Brain microvascular endothelial cell (primary cell): ENCODE data around the gene SERP2.

Experiments used
- DNase-seq: peaks from one replicate; pipeline ENCODE4 v3.0.0-alpha.2; 2020
- H3K27ac ChIP-seq: fragments of 250-450 bp; sonication (Bioruptor Pico); 2 replicates; pipeline ENCODE4 v1.5.1; 2020; ENCODE audit warnings: mild to moderate bottlenecking, moderate library complexity
- H3K27me3 ChIP-seq: fragments of 250-450 bp; sonication (Bioruptor Pico); replicated peaks from 2 replicates; pipeline ENCODE4 v1.5.1; 2020; ENCODE audit warnings: mild to moderate bottlenecking
- H3K36me3 ChIP-seq: fragments of 250-450 bp; sonication (Bioruptor Pico); replicated peaks from 2 replicates; pipeline ENCODE4 v1.5.1; 2020; ENCODE audit warnings: mild to moderate bottlenecking
- H3K4me3 ChIP-seq: 2 replicates; pipeline ENCODE4 v1.5.1; 2011; ENCODE audit warnings: low read depth, mild to moderate bottlenecking, control low read depth, low read length, moderate library complexity
- in situ Hi-C: cut with HindIII; loops from 2 replicates; pipeline ENCODE4 v1.10.0; 2017; ENCODE audit warnings: low sequenced_read_pairs, low pct_ligation_motif_present
- TF ChIP-seq, protein P1 (sequence below): IDR thresholded peaks from 2 replicates; pipeline ENCODE4 v1.5.1; 2011; ENCODE audit warnings: low read depth, mild to moderate bottlenecking, moderate library complexity, low read length, control low read depth, inconsistent platforms; ENCODE audit errors: missing control alignments

The SERP2 gene

DNA sequence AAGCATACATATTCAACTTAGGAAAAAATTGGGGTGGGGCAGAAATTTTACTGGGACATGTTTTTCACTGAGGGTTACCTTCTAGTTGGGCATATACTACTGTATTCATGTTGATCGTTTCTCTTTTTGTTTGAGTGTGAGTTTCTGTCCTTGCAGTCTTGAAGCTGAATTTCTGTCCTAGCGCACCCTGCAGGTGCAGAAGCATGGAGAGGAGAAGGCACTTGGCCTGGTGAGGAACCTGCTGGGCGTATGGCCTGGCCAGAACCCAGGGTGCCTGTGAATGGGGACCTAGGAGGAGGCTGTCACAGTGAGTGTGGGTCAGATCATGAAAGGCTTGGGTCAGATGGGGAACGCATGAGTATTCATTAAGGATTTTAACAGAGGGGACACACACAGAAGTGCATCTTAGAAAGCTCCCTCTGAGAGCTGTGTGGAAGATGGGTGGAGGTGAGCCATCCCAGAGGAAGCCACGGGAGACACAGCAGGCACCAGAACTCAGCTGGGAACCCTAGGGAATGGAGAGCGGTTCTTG lies 36.8 kb downstream of the SERP2 start:
- TF ChIP-seq, protein P1, sequence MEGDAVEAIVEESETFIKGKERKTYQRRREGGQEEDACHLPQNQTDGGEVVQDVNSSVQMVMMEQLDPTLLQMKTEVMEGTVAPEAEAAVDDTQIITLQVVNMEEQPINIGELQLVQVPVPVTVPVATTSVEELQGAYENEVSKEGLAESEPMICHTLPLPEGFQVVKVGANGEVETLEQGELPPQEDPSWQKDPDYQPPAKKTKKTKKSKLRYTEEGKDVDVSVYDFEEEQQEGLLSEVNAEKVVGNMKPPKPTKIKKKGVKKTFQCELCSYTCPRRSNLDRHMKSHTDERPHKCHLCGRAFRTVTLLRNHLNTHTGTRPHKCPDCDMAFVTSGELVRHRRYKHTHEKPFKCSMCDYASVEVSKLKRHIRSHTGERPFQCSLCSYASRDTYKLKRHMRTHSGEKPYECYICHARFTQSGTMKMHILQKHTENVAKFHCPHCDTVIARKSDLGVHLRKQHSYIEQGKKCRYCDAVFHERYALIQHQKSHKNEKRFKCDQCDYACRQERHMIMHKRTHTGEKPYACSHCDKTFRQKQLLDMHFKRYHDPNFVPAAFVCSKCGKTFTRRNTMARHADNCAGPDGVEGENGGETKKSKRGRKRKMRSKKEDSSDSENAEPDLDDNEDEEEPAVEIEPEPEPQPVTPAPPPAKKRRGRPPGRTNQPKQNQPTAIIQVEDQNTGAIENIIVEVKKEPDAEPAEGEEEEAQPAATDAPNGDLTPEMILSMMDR = peak; percentile 14
- H3K4me3 ChIP-seq = no peak overlapping the region
- no peaks in the 10 kb centered on the region for H3K36me3 ChIP-seq
- H3K27me3 ChIP-seq = no peaks in the 10 kb centered on the region
- DNase-seq = no peak
- no peak overlapping the region for H3K27ac ChIP-seq
- in situ Hi-C loops = no loop called here

DNA sequence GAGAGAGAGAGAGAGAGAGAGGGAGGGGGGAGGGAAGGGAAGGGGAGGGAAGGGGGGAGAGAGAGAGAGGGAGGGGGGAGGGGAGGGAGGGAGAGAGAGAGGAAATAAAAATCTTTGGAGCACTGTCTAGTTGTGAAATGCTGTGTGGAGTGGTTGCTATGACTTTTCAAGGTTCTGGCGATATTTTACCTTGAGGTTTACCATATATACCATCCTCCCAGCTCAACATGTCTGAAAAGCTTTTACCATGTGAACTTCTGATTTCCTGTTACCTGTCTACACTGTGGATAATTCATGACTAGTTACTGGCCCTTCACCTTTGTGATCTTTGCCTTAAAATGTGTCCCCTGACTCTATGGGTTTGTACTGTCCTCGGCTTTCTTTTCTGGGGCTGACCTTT lies 38.2 kb downstream of the SERP2 start:
- in situ Hi-C loops = no loop called here

DNA sequence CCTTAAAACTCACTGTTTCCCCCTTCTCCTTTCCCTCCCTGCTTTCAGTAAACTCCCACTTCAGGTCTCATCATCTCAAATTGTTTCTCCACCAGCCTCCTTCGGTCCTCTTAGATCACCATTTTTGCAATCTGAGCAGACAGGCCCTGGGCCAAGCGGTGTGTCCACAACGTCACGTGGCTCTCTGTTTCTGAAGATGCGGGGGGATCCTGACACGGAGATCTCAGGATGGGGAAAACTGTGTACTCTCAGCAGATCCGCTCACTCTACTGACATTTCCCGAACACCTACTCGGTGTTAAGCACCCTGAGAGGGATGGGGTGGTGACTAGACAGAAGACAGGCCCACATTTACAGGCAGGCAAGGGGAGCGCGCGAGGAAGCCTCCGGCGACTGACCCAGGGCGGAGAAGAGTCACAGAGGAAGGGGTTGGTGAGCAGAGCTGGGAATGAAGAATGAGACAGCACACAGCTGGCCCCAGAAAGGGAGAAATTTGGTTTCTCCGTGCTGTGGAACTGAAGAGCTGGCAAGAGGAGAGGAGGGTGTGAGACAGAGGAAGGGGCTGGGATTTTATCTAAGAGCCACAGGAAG lies 38.8 kb downstream of the SERP2 start:
- TF ChIP-seq, protein P1 = no peak
- in situ Hi-C loops = no loop called here
- Histone ChIP-seq H3K4me3 (no peak overlapping the region), H3K36me3 (no peaks in the 10 kb centered on the region), H3K27ac (no peak overlapping the region), H3K27me3 (no peaks in the 10 kb centered on the region)
- no peak for DNase-seq

More for the DNA sequence above, 38.2 kb downstream of the SERP2 start:
- Histone ChIP-seq H3K27me3 (no peaks in the 10 kb centered on the region), H3K36me3 (no peaks in the 10 kb centered on the region), H3K27ac (no peak overlapping the region), H3K4me3 (no peak overlapping the region)
- DNase-seq = no peak
- TF ChIP-seq, protein P1 = no peak

DNA sequence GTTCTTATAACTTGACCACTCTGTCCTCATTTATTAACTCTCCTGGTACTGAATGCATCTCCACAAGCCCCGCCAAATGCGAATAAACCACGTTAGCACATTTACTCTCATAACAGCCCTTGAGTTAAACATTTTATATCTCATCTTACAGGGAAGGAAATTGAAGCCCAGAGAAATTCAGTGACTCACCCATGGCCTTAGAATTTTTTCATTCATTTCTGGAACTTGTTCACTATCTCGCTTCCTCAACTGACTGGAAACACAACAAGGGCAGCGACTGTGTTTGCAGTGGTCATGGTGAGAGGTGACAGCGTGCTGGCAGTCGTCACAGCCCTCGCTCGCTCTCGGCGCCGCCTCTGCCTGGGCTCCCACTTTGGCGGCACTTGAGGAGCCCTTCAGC lies 39.5 kb downstream of the SERP2 start:
- TF ChIP-seq, protein P1 = no peak
- H3K27me3 ChIP-seq = no peaks in the 10 kb centered on the region
- no peak overlapping the region for H3K4me3 ChIP-seq
- no peak overlapping the region for H3K27ac ChIP-seq
- no peaks in the 10 kb centered on the region for H3K36me3 ChIP-seq
- in situ Hi-C loops = no loop called here
- DNase-seq = peak; percentile 16

DNA sequence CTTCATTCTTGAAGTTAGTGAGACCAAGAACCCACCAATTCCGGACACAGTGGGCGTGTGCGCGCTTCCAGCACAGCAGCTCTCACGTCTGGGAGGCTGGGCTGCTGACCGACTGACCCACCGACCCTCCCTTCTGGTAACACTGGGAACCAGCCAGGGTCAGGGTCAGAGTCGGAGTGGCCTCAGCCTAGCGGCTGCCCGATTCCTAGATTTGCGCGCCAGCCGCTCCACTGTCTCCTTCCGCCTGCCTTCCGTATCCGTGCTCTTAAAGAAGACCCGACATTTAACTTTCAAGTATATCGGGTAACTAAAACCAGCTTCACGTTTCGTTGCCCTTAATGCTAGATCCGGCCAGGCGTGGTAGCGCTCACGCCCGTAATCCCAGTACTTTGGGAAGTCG lies 41.1 kb downstream of the SERP2 start:
- DNase-seq = no peak
- H3K4me3 ChIP-seq = no peak overlapping the region
- no peaks in the 10 kb centered on the region for H3K36me3 ChIP-seq
- in situ Hi-C loops = no loop called here
- no peaks in the 10 kb centered on the region for H3K27me3 ChIP-seq
- H3K27ac ChIP-seq = no peak overlapping the region
- TF ChIP-seq, protein P1 = no peak

DNA sequence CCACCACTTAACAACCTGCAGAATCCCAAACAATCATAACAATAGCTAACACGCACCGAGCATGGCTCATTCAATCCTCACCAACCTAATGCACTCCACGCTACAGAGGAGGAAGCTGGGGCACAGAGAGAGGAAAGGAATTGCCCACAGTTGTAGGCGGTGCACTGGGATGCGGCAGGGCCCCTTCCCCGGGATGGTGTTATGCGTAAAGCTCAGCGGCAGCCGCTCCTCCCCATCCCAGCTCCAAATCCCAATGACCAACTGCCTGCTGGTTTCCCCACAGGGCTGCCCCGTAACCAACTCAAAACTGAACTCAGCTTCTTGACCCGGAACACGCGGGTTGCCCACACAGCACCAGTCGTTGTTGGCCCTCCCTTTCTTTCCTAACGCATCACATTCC lies 42.2 kb downstream of the SERP2 start:
- Histone ChIP-seq H3K27ac (no peak overlapping the region), H3K36me3 (no peaks in the 10 kb centered on the region), H3K27me3 (no peaks in the 10 kb centered on the region), H3K4me3 (no peak overlapping the region)
- in situ Hi-C loops = no loop called here
- TF ChIP-seq, protein P1 = no peak
- DNase-seq = no peak
